ENCODE measurements around the gene GFI1.

- TF ChIP-seq, protein P1, sequence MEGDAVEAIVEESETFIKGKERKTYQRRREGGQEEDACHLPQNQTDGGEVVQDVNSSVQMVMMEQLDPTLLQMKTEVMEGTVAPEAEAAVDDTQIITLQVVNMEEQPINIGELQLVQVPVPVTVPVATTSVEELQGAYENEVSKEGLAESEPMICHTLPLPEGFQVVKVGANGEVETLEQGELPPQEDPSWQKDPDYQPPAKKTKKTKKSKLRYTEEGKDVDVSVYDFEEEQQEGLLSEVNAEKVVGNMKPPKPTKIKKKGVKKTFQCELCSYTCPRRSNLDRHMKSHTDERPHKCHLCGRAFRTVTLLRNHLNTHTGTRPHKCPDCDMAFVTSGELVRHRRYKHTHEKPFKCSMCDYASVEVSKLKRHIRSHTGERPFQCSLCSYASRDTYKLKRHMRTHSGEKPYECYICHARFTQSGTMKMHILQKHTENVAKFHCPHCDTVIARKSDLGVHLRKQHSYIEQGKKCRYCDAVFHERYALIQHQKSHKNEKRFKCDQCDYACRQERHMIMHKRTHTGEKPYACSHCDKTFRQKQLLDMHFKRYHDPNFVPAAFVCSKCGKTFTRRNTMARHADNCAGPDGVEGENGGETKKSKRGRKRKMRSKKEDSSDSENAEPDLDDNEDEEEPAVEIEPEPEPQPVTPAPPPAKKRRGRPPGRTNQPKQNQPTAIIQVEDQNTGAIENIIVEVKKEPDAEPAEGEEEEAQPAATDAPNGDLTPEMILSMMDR (IDR thresholded peaks at IDR 0.05) = no peak
- TF ChIP-seq ZFX (IDR thresholded peaks at IDR 0.05; ENCODE audit: borderline replicate concordance) = no peak
These were observed 4.6 kb downstream of the GFI1 start for GRCh38 chr1:92481971-92482664.
